Keratinocyte (primary cell): ENCODE data around the gene CFAP91. TPM values are rescaled to one million over a fixed set of nuclear protein-coding genes. Genes with fewer than 3 reads are reported as not detected.

Experiments
- DNase-seq: peaks from one replicate; pipeline ENCODE4 v3.0.0-alpha.2; 2011; ENCODE audit warnings: low read depth, missing footprints, low spot score
- FAIRE-seq: peaks from 2 replicates; lab custom pipeline; 2011; peaks lifted over from hg19 to GRCh38; lab: Jason Lieb, UNC
- H2AFZ ChIP-seq: 2 replicates; pipeline ENCODE4 v1.6.0; 2012; ENCODE audit warnings: low read length, control low read depth, inconsistent platforms; ENCODE audit not compliant: control insufficient read depth
- H3K27ac ChIP-seq: 2 replicates; pipeline ENCODE4 v1.5.1; 2011; ENCODE audit warnings: low read length; ENCODE audit not compliant: control insufficient read depth, insufficient read depth
- H3K27me3 ChIP-seq: 3 replicates; pipeline ENCODE4 v1.6.0; 2011; ENCODE audit warnings: low read length; ENCODE audit not compliant: control insufficient read depth, insufficient read depth; ENCODE audit errors: extremely low read depth
- H3K36me3 ChIP-seq, 2 experiments: 2 replicates in 1 of 2; 3 replicates in 1 of 2; pipeline ENCODE4 v1.5.1; 2011; ENCODE audit warnings: low read length in 2 of 2, mild to moderate bottlenecking in 1 of 2; ENCODE audit not compliant: control insufficient read depth in 2 of 2, insufficient read depth in 2 of 2; ENCODE audit errors: extremely low read depth in 1 of 2
- H3K4me1 ChIP-seq: 3 replicates; pipeline ENCODE4 v1.5.1; 2011; ENCODE audit warnings: low read length; ENCODE audit not compliant: control insufficient read depth, insufficient read depth; ENCODE audit errors: extremely low read depth
- H3K4me2 ChIP-seq: 3 replicates; pipeline ENCODE4 v1.6.0; 2011; ENCODE audit warnings: low read depth, low read length; ENCODE audit not compliant: control insufficient read depth, insufficient read depth; ENCODE audit errors: extremely low read depth
- H3K4me3 ChIP-seq, 3 experiments: fragments of 200-600 bp in 1 of 3; sonication (generic) in 1 of 3; 2 replicates in 2 of 3; 3 replicates in 1 of 3; pipeline ENCODE4 v1.5.1; 2011 to 2016; ENCODE audit warnings: low read length in 3 of 3, mild to moderate bottlenecking in 3 of 3, control low read depth in 2 of 3, inconsistent platforms in 1 of 3, low read depth in 1 of 3, mixed read lengths in 1 of 3, mixed run types in 1 of 3, moderate library complexity in 1 of 3; ENCODE audit not compliant: control insufficient read depth in 2 of 3, insufficient read depth in 2 of 3; ENCODE audit errors: extremely low read depth in 1 of 3
- H3K79me2 ChIP-seq: 2 replicates; pipeline ENCODE4 v1.6.0; 2012; ENCODE audit warnings: low read length; ENCODE audit not compliant: control insufficient read depth, insufficient read depth
- H3K9ac ChIP-seq: 3 replicates; pipeline ENCODE4 v1.6.0; 2011; ENCODE audit warnings: low read length; ENCODE audit not compliant: control insufficient read depth, insufficient read depth; ENCODE audit errors: extremely low read depth
- H3K9me1 ChIP-seq: 3 replicates; pipeline ENCODE4 v1.6.0; 2011; ENCODE audit warnings: low read length; ENCODE audit not compliant: control insufficient read depth, insufficient read depth; ENCODE audit errors: extremely low read depth
- H3K9me3 ChIP-seq: 2 replicates; pipeline ENCODE4 v1.5.1; 2012; ENCODE audit warnings: low read depth, low read length; ENCODE audit not compliant: control insufficient read depth
- H4K20me1 ChIP-seq: 3 replicates; pipeline ENCODE4 v1.6.0; 2011; ENCODE audit warnings: low read length; ENCODE audit not compliant: control insufficient read depth, insufficient read depth; ENCODE audit errors: extremely low read depth
- EZH2 ChIP-seq: IDR thresholded peaks from one replicate; pipeline ENCODE4 v1.6.1; 2012; ENCODE audit warnings: inconsistent platforms, mild to moderate bottlenecking, low read length, moderate library complexity
- dilution Hi-C: fragments of 300-500 bp; cut with MboI; formaldehyde crosslinking; loops from one replicate; pipeline ENCODE4 v1.7.0; 2020; ENCODE audit warnings: low sequenced_read_pairs; ENCODE audit not compliant: extremely low pct_ligation_motif_present
- polyA minus RNA-seq, 3 experiments: library from RNA; depleted of rRNA, polyadenylated mRNA; stranded (reverse); fragments of >200 nt; gene quantifications; 1 replicate in 1 of 3; 2 replicates in 1 of 3; 3 replicates in 1 of 3; pipeline ENCODE4 v1.2.3, GENCODE V29; 2011
- polyA plus RNA-seq, 5 experiments: library from polyadenylated mRNA; depleted of rRNA in 3 of 5; stranded (reverse) in 3 of 5; stranded (forward) in 1 of 5; unstranded in 1 of 5; fragments of >200 nt; gene quantifications; 1 replicate in 1 of 5; 2 replicates in 3 of 5; 3 replicates in 1 of 5; pipeline versions ENCODE4 v1.2.1 to v1.2.3, GENCODE V29; 2011 to 2012; ENCODE audit warnings: missing spikeins in 2 of 5, low read depth in 1 of 5, low replicate concordance in 1 of 5
- TF ChIP-seq, protein P1 (sequence below), 3 experiments: IDR thresholded peaks in 1 of 3; conservative IDR thresholded peaks in 1 of 3; optimal IDR thresholded peaks in 1 of 3; 2 replicates in 2 of 3; 3 replicates in 1 of 3; pipeline versions ENCODE3 to v1.5.1; 2011; ENCODE audit warnings: low read length in 3 of 3, mild to moderate bottlenecking in 3 of 3, moderate library complexity in 2 of 3, control low read depth in 1 of 3, inconsistent platforms in 1 of 3; ENCODE audit not compliant: insufficient read depth in 2 of 3; ENCODE audit errors: extremely low read depth in 1 of 3

The CFAP91 gene
- not detected in 3 replicates for polyA plus RNA-seq
- polyA plus RNA-seq (2011; ENCODE audit: low read depth), result not detected
- polyA plus RNA-seq (2011; cell fraction: cytosol; rRNA removed), result not detected in 2 replicates
- not detected in 2 replicates for polyA plus RNA-seq (2011; cell fraction: nucleus; rRNA removed)
- polyA plus RNA-seq (2012; ENCODE audit: low replicate concordance), result not detected in 2 replicates
- not detected in 3 replicates for polyA minus RNA-seq
- polyA minus RNA-seq (2011; cell fraction: cytosol; rRNA and poly(A)+ RNA removed), result not detected
- polyA minus RNA-seq (2011; cell fraction: nucleus; rRNA and poly(A)+ RNA removed), result not detected in 2 replicates

DNA sequence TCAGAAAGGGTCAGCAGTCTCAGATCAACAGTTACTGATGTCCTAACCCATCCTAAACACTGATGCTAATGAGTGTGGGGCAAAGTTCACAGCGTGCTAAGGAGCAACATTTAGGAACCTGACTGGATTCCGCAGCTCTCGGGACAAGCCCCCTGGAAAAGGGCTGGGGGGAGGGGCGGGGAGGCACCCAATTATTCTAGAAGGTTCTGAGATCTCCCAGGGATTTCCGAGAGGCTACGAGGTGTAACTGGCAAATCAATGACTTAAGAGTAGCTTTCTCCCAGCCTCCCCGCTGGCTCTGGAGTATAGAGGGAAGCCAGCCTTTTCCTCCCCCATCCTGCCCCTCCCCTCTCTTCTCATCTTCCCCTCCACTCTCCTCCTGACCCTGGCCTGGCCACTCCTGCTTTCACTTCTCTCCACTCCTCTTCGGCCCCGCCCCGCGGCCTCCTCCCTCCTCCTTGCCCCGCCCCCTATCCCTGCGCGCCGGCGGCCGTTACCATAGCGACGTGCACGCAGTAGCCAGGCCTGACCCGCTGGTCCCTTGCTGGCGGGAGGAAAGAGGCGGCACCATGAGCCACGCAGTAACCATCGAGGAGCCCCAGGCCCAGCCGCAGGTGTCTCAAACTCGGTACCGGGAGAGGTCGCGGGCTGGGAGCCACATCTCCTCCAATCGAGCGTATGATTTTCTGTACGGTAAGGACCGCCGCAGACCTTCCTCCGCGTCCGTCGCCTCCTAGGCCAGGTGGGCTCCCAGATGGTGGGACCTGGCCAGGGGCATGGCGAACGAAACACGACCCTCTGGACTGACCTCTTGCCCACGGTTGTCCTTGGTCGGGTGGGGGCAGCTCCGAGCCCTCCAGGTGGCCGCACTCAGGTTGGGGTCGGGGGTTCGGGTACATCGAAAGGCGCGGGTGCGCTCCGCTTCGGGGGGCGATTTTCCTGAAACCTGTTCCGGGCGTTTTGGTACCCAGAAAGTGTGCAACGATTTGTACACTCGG lies at the start of gene CFAP91:
CFAP91 (plus strand) TSS at position 493 of the 998 bp plus-strand sequence; CDS start at position 570, 77 bp downstream.
- Histone ChIP-seq H3K27me3 (peaks cover 12% of the 10 kb centered on the region), H3K9me3 (no peaks in the 10 kb centered on the region), H3K79me2 (no peaks in the 10 kb centered on the region), H3K9ac (peak within 1 kb of the TSS; percentile 13), H2AFZ (peak within 1 kb of the TSS; percentile 80), H3K9me1 (no peaks in the 10 kb centered on the region), H3K27ac (no peak within 1 kb of the TSS), H4K20me1 (no peaks in the 10 kb centered on the region), H3K4me3 (peak within 1 kb of the TSS; percentile 12 to 44 (median 28)), H3K36me3 (no peaks in the 10 kb centered on the region), H3K4me2 (peak within 1 kb of the TSS; percentile 57), H3K4me1 (peaks cover 6% of the 10 kb centered on the region)
- peak; percentile 54 for DNase-seq
- no peak for FAIRE-seq
- dilution Hi-C loops, result no loop called here
- TF ChIP-seq EZH2, result peak; percentile 75
- TF ChIP-seq, protein P1, sequence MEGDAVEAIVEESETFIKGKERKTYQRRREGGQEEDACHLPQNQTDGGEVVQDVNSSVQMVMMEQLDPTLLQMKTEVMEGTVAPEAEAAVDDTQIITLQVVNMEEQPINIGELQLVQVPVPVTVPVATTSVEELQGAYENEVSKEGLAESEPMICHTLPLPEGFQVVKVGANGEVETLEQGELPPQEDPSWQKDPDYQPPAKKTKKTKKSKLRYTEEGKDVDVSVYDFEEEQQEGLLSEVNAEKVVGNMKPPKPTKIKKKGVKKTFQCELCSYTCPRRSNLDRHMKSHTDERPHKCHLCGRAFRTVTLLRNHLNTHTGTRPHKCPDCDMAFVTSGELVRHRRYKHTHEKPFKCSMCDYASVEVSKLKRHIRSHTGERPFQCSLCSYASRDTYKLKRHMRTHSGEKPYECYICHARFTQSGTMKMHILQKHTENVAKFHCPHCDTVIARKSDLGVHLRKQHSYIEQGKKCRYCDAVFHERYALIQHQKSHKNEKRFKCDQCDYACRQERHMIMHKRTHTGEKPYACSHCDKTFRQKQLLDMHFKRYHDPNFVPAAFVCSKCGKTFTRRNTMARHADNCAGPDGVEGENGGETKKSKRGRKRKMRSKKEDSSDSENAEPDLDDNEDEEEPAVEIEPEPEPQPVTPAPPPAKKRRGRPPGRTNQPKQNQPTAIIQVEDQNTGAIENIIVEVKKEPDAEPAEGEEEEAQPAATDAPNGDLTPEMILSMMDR (optimal IDR thresholded peaks at IDR 0.05 in 1 of 3, IDR thresholded peaks at IDR 0.05 in 1 of 3, conservative IDR thresholded peaks at IDR 0.05 in 1 of 3; ENCODE audit: extremely low read depth in 1 of 3, insufficient read depth in 2 of 3, low read length in 3 of 3), result no peak

DNA sequence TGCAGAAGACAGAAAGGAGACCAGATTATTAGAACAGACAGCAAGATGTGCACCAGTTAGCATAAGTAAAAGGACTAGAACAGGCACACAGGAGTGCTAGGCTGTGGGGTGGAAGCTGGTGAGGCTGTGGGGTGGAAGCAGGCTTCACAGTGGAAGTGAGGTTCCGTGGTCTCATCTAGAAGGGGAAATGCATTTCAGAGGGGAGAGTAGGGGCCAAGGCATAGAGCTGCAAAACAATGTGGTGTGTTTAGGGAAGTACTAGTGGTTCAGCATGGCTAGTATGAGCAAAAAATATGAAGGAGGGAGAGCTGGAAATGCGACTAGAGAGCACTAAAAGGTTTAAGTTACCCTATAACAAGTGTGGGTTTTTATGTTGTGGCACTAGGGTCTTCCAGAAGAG lies 48.9 kb upstream of the CFAP91 start:
- H3K4me1 ChIP-seq, result no peaks in the 10 kb centered on the region
- no peaks in the 10 kb centered on the region for H3K9me1 ChIP-seq
- no peak overlapping the region for H3K4me3 ChIP-seq
- H3K79me2 ChIP-seq, result no peaks in the 10 kb centered on the region
- H2AFZ ChIP-seq, result no peak overlapping the region
- H3K9me3 ChIP-seq, result no peaks in the 10 kb centered on the region
- no peaks in the 10 kb centered on the region for H3K36me3 ChIP-seq
- FAIRE-seq (no peak), DNase-seq (no peak)
- no peaks in the 10 kb centered on the region for H3K27me3 ChIP-seq
- dilution Hi-C loops, result no loop called here
- no peak overlapping the region for H3K9ac ChIP-seq
- H3K4me2 ChIP-seq, result no peak overlapping the region
- TF ChIP-seq EZH2, result no peak
- TF ChIP-seq, protein P1 (optimal IDR thresholded peaks at IDR 0.05 in 1 of 3, IDR thresholded peaks at IDR 0.05 in 1 of 3, conservative IDR thresholded peaks at IDR 0.05 in 1 of 3; ENCODE audit: extremely low read depth in 1 of 3, insufficient read depth in 2 of 3, low read length in 3 of 3), result no peak
- no peak overlapping the region for H3K27ac ChIP-seq
- H4K20me1 ChIP-seq, result no peaks in the 10 kb centered on the region
